BLaER1 treated with 17β-estradiol and CSF1 and Interleukin-3, amounts not matched to agents 10 nM and 100 nM (cell line): Measurements from ENCODE around the gene DSC2.
"Not testable (repeated sequence)": the region's sequence is repeated elsewhere in the genome, so short reads cannot be mapped to it uniquely, and the experiment has no call there.

ENCODE experiments used
- H3K27ac ChIP-seq, 11 experiments: shearing (Covaris generic); formaldehyde crosslinking; 2 replicates each; pipeline ENCODE4 v1.8.1; 2022
- H3K27me3 ChIP-seq, 11 experiments: shearing (Covaris generic); formaldehyde crosslinking; 2 replicates each; pipeline ENCODE4 v1.8.1; 2022
- H3K36me3 ChIP-seq, 11 experiments: shearing (Covaris generic); formaldehyde crosslinking; 2 replicates each; pipeline ENCODE4 v1.8.1; 2022
- H3K4me1 ChIP-seq, 10 experiments: shearing (Covaris generic); formaldehyde crosslinking; 2 replicates each; pipeline ENCODE4 v1.8.1; 2022
- H3K4me2 ChIP-seq, 11 experiments: shearing (Covaris generic); formaldehyde crosslinking; 2 replicates each; pipeline ENCODE4 v1.8.1; 2022
- H3K4me3 ChIP-seq, 10 experiments: shearing (Covaris generic); formaldehyde crosslinking; 2 replicates each; pipeline ENCODE4 v1.8.1; 2022
- H3K9ac ChIP-seq, 11 experiments: shearing (Covaris generic); formaldehyde crosslinking; 2 replicates each; pipeline ENCODE4 v1.8.1; 2022
- H3K9me3 ChIP-seq, 11 experiments: shearing (Covaris generic); formaldehyde crosslinking; replicated peaks in 1 of 11; 2 replicates each; pipeline ENCODE4 v1.8.1; 2022
- H4K20me1 ChIP-seq, 11 experiments: shearing (Covaris generic); formaldehyde crosslinking; 2 replicates each; pipeline ENCODE4 v1.8.1; 2022
- Cebpa-rat ChIP-seq, 11 experiments: shearing (Covaris generic); IDR thresholded peaks; 2 replicates each; pipeline ENCODE4 v1.8.1; 2022

The DSC2 gene

GRCh38 chr18:31040686-31041270 lies 61.4 kb downstream of the DSC2 start:
- TF ChIP-seq Cebpa-rat (IDR thresholded peaks at IDR 0.05), result no peak
- peaks cover 25 to 36% (median 32%) of the 10 kb centered on the region in 11 experiments for H3K9me3 ChIP-seq
- H3K9ac ChIP-seq, result no peak overlapping the region
- H3K4me2 ChIP-seq, result no peak overlapping the region
- peaks cover 0 to 11% (median 0%) of the 10 kb centered on the region in 10 experiments; a peak in 6 of 20 replicates for H3K4me1 ChIP-seq
- H3K36me3 ChIP-seq, result no peaks in the 10 kb centered on the region
- no peaks in the 10 kb centered on the region for H4K20me1 ChIP-seq
- no peaks in the 10 kb centered on the region for H3K27me3 ChIP-seq
- no peak overlapping the region for H3K4me3 ChIP-seq
- no peak overlapping the region for H3K27ac ChIP-seq

GRCh38 chr18:31039426-31039825 lies 62.8 kb downstream of the DSC2 start:
- Histone ChIP-seq H3K27me3 (no peaks in the 10 kb centered on the region), H3K4me2 (no peak overlapping the region), H3K36me3 (no peaks in the 10 kb centered on the region), H3K4me1 (peaks cover 0 to 13% (median 0%) of the 10 kb centered on the region in 10 experiments; a peak in 6 of 20 replicates), H3K27ac (no peak overlapping the region), H3K9ac (no peak overlapping the region), H3K9me3 (peaks cover 25 to 36% (median 32%) of the 10 kb centered on the region in 11 experiments), H4K20me1 (no peaks in the 10 kb centered on the region), H3K4me3 (no peak overlapping the region)
- no peak for TF ChIP-seq Cebpa-rat (IDR thresholded peaks at IDR 0.05)

GRCh38 chr18:31037686-31038085 lies 64.5 kb downstream of the DSC2 start:
- H3K4me2 ChIP-seq, H3K4me3 ChIP-seq, H3K27me3 ChIP-seq, H4K20me1 ChIP-seq, H3K9ac ChIP-seq, H3K27ac ChIP-seq, H3K36me3 ChIP-seq: not testable (repeated sequence)
- H3K9me3 ChIP-seq, result peaks cover 17 to 25% (median 20%) of the 10 kb centered on the region in 11 experiments
- H3K4me1 ChIP-seq, result peaks cover 0 to 13% (median 0%) of the 10 kb centered on the region in 10 experiments; a peak in 6 of 20 replicates

GRCh38 chr18:31034541-31034940 lies 67.7 kb downstream of the DSC2 start:
- Histone ChIP-seq H3K9me3 (peaks cover 0 to 4% (median 0%) of the 10 kb centered on the region in 11 experiments; a peak in 3 of 22 replicates), H4K20me1 (no peaks in the 10 kb centered on the region), H3K4me1 (peaks cover 0 to 13% (median 0%) of the 10 kb centered on the region in 10 experiments; a peak in 6 of 20 replicates), H3K27ac (no peak overlapping the region), H3K27me3 (no peaks in the 10 kb centered on the region), H3K9ac (no peak overlapping the region), H3K36me3 (no peaks in the 10 kb centered on the region), H3K4me2 (no peak overlapping the region), H3K4me3 (no peak overlapping the region)
- no peak for TF ChIP-seq Cebpa-rat (IDR thresholded peaks at IDR 0.05)

DNA sequence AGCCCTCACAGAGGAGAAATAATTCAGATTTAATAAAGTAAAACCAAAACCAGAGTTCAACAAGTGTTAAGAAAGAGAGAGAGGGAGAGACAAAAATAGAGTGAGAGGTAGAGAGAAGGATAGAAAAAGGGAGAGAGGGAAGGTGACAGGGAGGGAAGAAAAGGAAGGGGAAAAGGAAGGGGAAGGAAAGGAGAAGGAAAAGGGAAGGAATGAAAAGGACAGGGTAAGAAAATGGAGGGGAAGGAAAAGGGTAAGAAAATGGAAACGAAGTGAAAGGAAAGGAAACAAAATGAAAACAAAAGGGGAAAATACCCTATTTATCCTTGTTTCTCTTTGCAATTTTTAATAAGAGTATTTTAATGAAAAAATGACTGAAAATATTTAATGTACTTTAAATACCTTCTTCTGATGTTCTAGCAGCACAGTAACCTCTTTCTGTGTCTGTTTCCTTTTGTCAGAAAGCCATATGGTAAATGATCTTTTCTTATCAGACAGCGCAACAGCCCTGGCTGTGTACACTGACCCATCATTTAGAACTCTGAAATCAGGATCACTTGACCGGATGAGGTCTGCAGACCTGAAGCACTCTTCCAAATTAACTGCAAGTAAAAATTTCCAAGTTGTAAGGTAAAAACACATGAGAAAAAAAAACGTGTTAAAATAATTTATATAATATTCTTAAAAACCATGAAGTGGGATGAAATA lies 71.5 kb downstream of the DSC2 start:
- no peak for TF ChIP-seq Cebpa-rat (IDR thresholded peaks at IDR 0.05)
- Histone ChIP-seq H3K9me3 (peaks cover 0 to 4% (median 0%) of the 10 kb centered on the region in 11 experiments; a peak in 3 of 22 replicates), H3K9ac (no peak overlapping the region), H3K27ac (no peak overlapping the region), H3K36me3 (no peaks in the 10 kb centered on the region), H3K4me2 (no peak overlapping the region), H3K27me3 (no peaks in the 10 kb centered on the region), H3K4me1 (peaks cover 0 to 7% (median under 1%) of the 10 kb centered on the region in 10 experiments; a peak in 6 of 20 replicates), H4K20me1 (no peaks in the 10 kb centered on the region), H3K4me3 (no peak overlapping the region)

- Histone ChIP-seq H3K4me3 (no peak overlapping the region), H3K36me3 (no peaks in the 10 kb centered on the region), H3K4me2 (no peak overlapping the region), H3K9me3 (no peaks in the 10 kb centered on the region), H3K9ac (no peak overlapping the region), H4K20me1 (no peaks in the 10 kb centered on the region), H3K27ac (no peak overlapping the region), H3K27me3 (no peaks in the 10 kb centered on the region), H3K4me1 (no peaks in the 10 kb centered on the region)
- TF ChIP-seq Cebpa-rat (IDR thresholded peaks at IDR 0.05), result no peak
Observed at GRCh38 chr18:31015715-31016434, 86.3 kb downstream of the DSC2 start.

- not testable (repeated sequence) for H4K20me1 ChIP-seq, H3K27ac ChIP-seq, H3K9ac ChIP-seq, H3K4me3 ChIP-seq, H3K4me1 ChIP-seq, H3K9me3 ChIP-seq, H3K27me3 ChIP-seq, H3K4me2 ChIP-seq, H3K36me3 ChIP-seq
Observed at GRCh38 chr18:31011455-31011854, 90.8 kb downstream of the DSC2 start.

DNA sequence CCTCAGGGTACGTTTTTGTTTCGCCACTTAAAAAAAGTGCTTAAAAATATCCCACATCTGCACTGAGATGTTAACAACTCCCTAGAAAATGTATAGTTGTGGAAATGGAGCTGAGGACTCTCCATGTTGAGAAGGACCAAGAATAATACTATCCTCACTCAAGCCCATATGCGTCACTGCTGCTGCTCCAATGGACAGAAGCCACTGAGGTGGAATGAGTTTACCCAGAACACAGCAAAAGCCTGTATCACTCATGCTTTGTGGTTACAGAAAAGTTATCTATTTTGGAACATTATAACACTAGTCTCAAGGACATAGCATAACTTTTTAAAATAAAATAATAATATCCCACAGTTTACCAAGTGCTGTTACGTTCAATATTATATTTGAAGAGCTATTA lies 91.6 kb downstream of the DSC2 start:
- Histone ChIP-seq H3K9me3 (no peaks in the 10 kb centered on the region), H3K27me3 (no peaks in the 10 kb centered on the region), H3K27ac (no peak overlapping the region), H3K4me2 (no peak overlapping the region), H4K20me1 (no peaks in the 10 kb centered on the region), H3K9ac (no peak overlapping the region), H3K4me3 (no peak overlapping the region), H3K36me3 (no peaks in the 10 kb centered on the region), H3K4me1 (no peaks in the 10 kb centered on the region)
- no peak for TF ChIP-seq Cebpa-rat (IDR thresholded peaks at IDR 0.05)
